Activated naive CD4-positive, alpha-beta T cell treated with anti-CD3 and anti-CD28 coated beads for 36 hours (primary cell): Measurements from ENCODE around the gene RHOT2. TPM values are rescaled to one million over a fixed set of nuclear protein-coding genes. Genes with fewer than 3 reads are reported as not detected.

Experiments
- CTCF ChIA-PET: fragments of 350-600 bp; sonication (Branson Sonifier 250); formaldehyde crosslinking; loops from one replicate; lab custom pipeline; 2021; ENCODE audit warnings: antibody characterized with exemption; lab: Charles Lee
- DNase-seq: peaks from one replicate; pipeline ENCODE4 v3.0.0-alpha.2; 2020
- H3K27ac Mint-ChIP-seq: one replicate; pipeline ENCODE4 v1.8.0; 2021; ENCODE audit warnings: mild to moderate bottlenecking, mixed read lengths
- H3K27me3 Mint-ChIP-seq: one replicate; pipeline ENCODE4 v1.8.0; 2021; ENCODE audit warnings: low read depth, mixed read lengths
- H3K36me3 Mint-ChIP-seq: one replicate; pipeline ENCODE4 v1.8.0; 2021; ENCODE audit warnings: low read depth, mixed read lengths
- H3K4me1 Mint-ChIP-seq: one replicate; pipeline ENCODE4 v1.8.0; 2021; ENCODE audit warnings: low read depth, mixed read lengths
- H3K4me3 Mint-ChIP-seq: one replicate; pipeline ENCODE4 v1.8.0; 2021; ENCODE audit warnings: mild to moderate bottlenecking, moderate library complexity, mixed read lengths
- H3K9me3 Mint-ChIP-seq: one replicate; pipeline ENCODE4 v1.8.0; 2021; ENCODE audit warnings: mixed read lengths
- intact Hi-C: fragments of 100-400 bp; cut with micrococcal nuclease; formaldehyde crosslinking; loops from one replicate; pipeline ENCODE4 v1.15.1; 2023
- total RNA-seq, 2 experiments: library from RNA; stranded (reverse); gene quantifications; one replicate each; pipeline ENCODE4 v1.2.3, GENCODE V29; 2021

RHOT2 gene
- total RNA-seq, 2 experiments from 2014 or later, result 81.9 to 84.0 TPM

DNA sequence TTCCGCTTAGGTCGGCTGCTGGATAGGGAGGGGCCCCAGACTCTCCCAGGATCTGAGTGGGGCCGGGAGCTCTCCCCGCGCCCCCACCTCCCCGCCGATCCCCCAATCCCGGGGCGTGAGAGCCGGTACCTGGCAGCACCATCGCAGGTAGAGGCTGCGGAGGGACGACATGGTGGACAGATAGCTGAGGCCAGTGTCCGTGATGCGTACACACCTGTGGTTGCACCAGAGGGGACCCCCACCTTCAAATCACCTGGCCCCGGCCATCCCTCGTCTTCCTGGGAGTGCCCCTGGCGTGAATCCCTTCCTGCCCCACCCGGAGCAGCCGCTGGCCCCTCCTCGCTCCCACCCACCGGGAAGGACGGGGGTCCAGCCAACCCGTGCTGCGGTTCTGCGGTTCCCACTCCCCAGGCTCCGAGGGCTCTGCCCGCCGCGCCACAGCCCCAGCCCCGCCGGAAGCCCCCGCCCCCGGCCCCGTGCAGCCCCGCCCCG, 27.0 kb downstream of the RHOT2 start:
- Mint-ChIP-seq H3K27me3 (no peaks in the 10 kb centered on the region), H3K9me3 (no peaks in the 10 kb centered on the region), H3K27ac (no peak overlapping the region), H3K4me1 (peaks cover 24% of the 10 kb centered on the region), H3K36me3 (no peaks in the 10 kb centered on the region), H3K4me3 (peak overlapping the region; percentile 41)
- intact Hi-C loops, result no loop called here
- DNase-seq, result no peak
- CTCF ChIA-PET, result interaction anchor here (0.6 to 1.6 kb wide), 4 partner anchors 13 to 1969 kb away, joined by 3 to 4 read pairs (median 3); no protein-coding TSS in a partner anchor

DNA sequence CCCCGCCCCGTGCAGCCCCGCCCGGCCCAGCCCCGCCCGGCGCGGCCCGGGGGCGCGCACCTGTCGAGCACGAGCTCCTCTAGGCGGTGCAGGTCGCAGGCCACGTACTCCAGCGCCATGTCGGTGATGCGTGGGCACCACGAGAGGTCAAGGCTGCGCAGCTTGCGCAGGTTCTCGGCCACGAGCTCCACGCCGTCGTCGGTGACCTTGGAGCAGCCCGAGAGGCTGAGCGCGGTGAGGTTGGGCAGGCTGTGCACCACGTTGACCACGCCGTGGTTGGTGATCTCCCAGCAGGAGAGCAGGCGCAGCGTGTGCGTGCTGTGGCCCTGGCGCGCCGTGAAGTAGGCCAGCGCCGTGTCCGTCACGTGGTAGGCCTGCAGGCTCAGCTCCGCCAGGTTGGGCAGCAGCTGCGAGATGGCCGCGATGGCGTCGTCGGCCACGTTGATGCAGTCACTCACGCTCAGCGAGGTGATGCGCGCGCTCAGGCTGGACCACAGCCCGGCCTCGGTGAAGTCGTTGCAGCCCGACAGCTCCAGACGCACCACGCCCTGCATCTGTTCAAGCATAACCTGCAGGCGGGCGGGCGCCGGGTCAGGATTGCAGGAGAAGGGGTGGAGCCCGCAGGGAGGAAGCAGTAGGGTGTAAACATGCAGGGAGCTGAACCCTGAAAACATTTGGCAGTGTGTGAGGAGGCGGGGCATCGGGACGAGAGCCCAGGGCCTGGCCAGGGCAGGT, 27.6 kb downstream of the RHOT2 start:
- peak overlapping the region; percentile 71 for H3K4me3 Mint-ChIP-seq
- intact Hi-C loops, result no loop called here
- H3K9me3 Mint-ChIP-seq, result no peaks in the 10 kb centered on the region
- peak; percentile 69 for DNase-seq
- H3K36me3 Mint-ChIP-seq, result no peaks in the 10 kb centered on the region
- peak overlapping the region; percentile 30 for H3K27ac Mint-ChIP-seq
- no peaks in the 10 kb centered on the region for H3K27me3 Mint-ChIP-seq
- peaks cover 22% of the 10 kb centered on the region for H3K4me1 Mint-ChIP-seq
- CTCF ChIA-PET, result interaction anchor here (0.6 to 1.6 kb wide), 5 partner anchors 12 to 1968 kb away, joined by 3 to 4 read pairs (median 3); no protein-coding TSS in a partner anchor

DNA sequence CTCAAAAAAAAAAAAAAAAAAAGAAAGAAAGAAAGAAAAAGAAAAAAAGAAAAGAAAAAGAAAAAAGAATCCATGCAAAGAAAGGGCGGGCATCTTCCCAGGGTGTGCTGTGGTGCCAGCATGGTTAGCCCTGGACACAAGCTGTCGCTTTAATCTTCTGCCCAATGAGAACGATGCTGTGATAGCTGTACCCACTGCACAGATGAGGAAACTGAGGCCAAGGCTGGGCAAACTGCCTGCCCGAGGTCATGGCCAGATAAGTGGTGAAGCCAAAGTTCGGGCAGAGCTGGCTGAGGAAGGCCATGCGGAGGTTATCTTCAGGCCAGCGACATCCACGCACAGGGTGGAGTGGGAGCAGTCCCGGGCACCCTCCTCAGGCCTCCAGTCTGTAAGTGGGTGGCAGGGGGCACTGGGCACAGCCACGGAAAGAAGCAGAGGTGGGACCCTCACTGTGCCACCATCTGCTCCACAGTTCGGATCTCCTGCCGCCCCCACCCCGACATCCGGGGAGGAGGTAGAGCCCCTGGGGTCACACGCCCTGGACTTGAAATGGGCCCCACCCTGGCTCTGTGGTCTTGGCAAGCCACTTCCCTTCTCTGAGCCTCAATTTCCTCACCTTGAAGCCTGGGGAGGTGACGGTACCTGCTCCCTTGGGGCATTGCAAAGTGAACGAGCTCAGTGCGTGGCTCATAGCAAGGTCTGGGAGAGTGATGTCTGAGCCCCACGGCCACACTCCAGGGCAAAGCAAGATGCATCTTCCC, 31.2 kb downstream of the RHOT2 start:
- no peak for DNase-seq
- CTCF ChIA-PET, result no interaction called here
- no peak overlapping the region for H3K27ac Mint-ChIP-seq
- H3K27me3 Mint-ChIP-seq, result peaks cover 23% of the 10 kb centered on the region
- H3K36me3 Mint-ChIP-seq, result no peaks in the 10 kb centered on the region
- H3K4me3 Mint-ChIP-seq, result no peak overlapping the region
- peaks cover 18% of the 10 kb centered on the region for H3K4me1 Mint-ChIP-seq
- intact Hi-C loops, result no loop called here
- H3K9me3 Mint-ChIP-seq, result no peaks in the 10 kb centered on the region

DNA sequence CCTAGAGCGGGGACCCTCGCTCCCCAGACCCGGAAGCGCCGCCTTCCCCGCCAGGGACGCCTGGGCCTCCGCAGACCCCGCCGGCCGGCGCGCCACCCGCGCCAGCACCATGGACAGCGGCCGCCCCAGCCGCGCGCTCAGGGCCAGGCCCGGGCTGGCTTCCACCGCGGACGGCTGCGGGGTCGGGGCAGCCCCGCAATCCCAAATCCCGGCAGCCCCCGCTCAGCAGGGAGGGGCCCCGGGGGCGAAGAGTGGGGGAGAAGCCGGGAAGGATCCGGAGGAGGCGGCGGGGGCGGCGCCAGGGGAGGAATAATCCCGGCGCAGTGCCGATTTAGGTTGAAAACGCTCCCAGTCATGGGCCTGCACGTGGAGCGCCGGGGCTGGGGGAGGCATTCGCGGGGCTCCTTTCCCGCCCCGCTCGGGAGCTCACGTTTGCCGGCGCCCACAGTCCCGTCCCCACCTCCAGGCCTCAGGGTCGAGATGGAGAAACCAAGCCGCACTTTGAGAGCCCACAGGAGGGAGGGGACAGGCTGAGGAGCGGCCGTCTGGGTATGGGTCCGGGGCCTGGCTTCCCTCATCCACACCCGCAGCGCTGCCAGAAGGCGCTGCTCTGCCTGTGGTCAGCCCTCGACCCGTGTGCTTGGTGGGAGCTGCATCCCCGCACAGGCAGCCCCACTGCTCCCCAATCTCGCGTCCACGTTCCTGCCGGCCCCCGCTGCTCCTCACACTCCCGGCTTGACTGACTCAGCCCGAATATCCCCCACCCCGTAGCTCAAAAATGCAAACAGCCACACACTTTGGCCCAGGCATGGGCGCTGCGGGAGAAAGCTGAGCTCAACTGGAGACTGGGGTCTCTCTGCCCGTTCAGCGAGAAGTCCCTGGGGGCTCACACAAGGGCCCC, 33.0 kb downstream of the RHOT2 start:
- intact Hi-C loops, result no loop called here
- no peaks in the 10 kb centered on the region for H3K36me3 Mint-ChIP-seq
- H3K27me3 Mint-ChIP-seq, result peaks cover 26% of the 10 kb centered on the region
- no peak for DNase-seq
- peaks cover 10% of the 10 kb centered on the region for H3K4me1 Mint-ChIP-seq
- H3K9me3 Mint-ChIP-seq, result no peaks in the 10 kb centered on the region
- CTCF ChIA-PET, result interaction anchor here (1.0 kb wide), 1 partner anchor 11 kb away, joined by 5 read pairs; no protein-coding TSS in a partner anchor
- no peak overlapping the region for H3K4me3 Mint-ChIP-seq
- H3K27ac Mint-ChIP-seq, result no peak overlapping the region

DNA sequence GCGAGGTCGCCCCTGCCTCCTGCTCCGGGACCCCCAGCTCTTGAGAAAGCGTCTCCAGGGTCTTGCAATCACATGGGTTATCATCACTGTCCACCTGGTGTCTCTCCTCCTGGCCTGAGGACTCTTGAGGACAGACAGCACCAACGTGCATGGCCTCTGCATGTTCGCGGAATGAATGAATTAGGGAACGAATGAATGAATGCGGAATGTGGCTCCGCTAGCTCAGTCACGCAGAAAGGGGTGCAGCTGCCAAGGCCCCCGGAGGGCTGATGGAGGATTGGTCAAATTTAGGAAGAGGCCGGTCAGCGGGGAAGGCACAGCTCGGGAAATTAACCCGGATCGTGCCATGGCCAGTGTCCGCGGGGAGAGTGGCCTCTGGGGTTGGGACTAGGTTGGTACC, 34.4 kb downstream of the RHOT2 start:
- no peak for DNase-seq
- Mint-ChIP-seq H3K4me3 (no peak overlapping the region), H3K36me3 (no peaks in the 10 kb centered on the region), H3K9me3 (no peaks in the 10 kb centered on the region), H3K4me1 (peaks cover 6% of the 10 kb centered on the region), H3K27ac (no peak overlapping the region), H3K27me3 (peaks cover 38% of the 10 kb centered on the region)
- intact Hi-C loops, result no loop called here
- CTCF ChIA-PET, result no interaction called here

GRCh38 chr16:703406-703805, 35.5 kb downstream of the RHOT2 start:
- Mint-ChIP-seq H3K4me3 (no peak overlapping the region), H3K4me1 (peaks cover 6% of the 10 kb centered on the region)
- intact Hi-C loops, result no loop called here

DNA sequence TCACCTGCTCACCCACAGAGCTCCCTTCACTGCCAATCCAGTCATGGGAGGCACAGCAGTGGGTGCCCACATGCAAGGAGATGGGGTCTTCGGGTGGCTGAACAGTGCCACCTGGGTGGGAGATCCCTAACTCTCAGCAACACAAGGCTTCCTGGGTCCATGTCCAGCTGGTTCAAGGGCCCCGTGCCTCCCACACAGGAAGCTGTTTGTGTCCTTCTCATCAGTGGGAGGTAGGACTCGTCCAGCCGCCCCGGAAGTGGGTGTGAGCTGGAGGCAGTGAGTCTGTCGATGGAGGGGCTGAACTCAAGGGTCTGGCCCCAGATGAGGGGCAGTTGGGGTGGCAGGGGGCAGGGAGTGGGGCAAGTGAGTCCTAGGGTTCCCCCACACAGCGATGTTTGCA, 36.1 kb downstream of the RHOT2 start:
- Mint-ChIP-seq H3K27me3 (peaks cover 51% of the 10 kb centered on the region), H3K4me1 (peaks cover 6% of the 10 kb centered on the region), H3K27ac (no peak overlapping the region), H3K36me3 (no peaks in the 10 kb centered on the region), H3K9me3 (no peaks in the 10 kb centered on the region), H3K4me3 (no peak overlapping the region)
- no peak for DNase-seq
- intact Hi-C loops, result no loop called here
- CTCF ChIA-PET, result interaction anchor here (1.1 kb wide), 1 partner anchor 8 kb away, joined by 4 read pairs; no protein-coding TSS in a partner anchor

More at GRCh38 chr16:703406-703805, 35.5 kb downstream of the RHOT2 start:
- no peaks in the 10 kb centered on the region for H3K36me3 Mint-ChIP-seq
- CTCF ChIA-PET, result interaction anchor here (0.6 to 1.1 kb wide), 2 partner anchors 9 to 28 kb away, joined by 3 to 4 read pairs; no protein-coding TSS in a partner anchor
- no peak overlapping the region for H3K27ac Mint-ChIP-seq
- no peak for DNase-seq
- no peaks in the 10 kb centered on the region for H3K9me3 Mint-ChIP-seq
- H3K27me3 Mint-ChIP-seq, result peaks cover 45% of the 10 kb centered on the region

DNA sequence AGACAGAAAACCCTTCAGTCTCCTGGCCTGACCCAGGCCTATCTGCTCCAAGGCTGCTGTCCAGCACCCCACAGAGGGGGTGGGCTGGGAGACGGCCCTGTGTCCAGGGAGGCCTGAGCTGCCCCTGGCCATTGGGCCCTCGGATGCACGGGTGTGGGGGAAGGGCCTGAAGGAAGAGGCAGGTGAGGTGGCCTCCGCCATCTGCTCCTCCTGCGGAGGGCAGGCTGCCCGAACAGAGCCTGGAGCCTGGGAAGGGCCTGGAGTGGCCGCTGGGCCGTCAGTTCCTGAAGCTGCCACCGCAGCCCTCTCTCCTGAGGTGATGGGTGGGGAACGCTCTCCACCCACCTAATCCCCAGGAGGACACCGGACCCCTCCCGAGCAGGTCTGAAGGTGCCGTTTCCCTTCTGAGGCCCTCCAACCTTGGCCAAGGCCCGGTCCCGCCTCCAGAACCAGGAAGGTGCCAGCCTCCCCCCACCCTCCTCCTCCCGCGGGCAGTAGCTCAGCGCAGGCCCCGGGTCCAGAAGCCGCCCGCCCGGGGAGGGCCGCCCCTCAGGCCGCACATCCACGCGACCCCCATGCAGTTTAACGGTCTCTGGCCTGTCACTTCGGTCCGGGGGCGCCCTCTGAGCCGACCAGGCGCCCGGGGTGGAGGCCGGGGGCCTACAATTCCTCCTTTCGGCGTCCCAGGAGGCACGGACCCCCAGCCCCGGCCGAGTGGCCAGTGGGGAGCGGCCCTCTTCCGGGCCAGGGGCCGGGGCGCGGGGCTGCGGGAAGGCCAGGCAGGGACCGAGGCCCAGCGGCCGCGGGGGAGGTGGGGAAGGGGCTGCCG, 36.8 kb downstream of the RHOT2 start:
- Mint-ChIP-seq H3K4me3 (no peak overlapping the region), H3K9me3 (no peaks in the 10 kb centered on the region), H3K36me3 (no peaks in the 10 kb centered on the region), H3K4me1 (peaks cover 4% of the 10 kb centered on the region), H3K27ac (no peak overlapping the region), H3K27me3 (peaks cover 56% of the 10 kb centered on the region)
- intact Hi-C loops, result no loop called here
- no peak for DNase-seq
- CTCF ChIA-PET, result no interaction called here

DNA sequence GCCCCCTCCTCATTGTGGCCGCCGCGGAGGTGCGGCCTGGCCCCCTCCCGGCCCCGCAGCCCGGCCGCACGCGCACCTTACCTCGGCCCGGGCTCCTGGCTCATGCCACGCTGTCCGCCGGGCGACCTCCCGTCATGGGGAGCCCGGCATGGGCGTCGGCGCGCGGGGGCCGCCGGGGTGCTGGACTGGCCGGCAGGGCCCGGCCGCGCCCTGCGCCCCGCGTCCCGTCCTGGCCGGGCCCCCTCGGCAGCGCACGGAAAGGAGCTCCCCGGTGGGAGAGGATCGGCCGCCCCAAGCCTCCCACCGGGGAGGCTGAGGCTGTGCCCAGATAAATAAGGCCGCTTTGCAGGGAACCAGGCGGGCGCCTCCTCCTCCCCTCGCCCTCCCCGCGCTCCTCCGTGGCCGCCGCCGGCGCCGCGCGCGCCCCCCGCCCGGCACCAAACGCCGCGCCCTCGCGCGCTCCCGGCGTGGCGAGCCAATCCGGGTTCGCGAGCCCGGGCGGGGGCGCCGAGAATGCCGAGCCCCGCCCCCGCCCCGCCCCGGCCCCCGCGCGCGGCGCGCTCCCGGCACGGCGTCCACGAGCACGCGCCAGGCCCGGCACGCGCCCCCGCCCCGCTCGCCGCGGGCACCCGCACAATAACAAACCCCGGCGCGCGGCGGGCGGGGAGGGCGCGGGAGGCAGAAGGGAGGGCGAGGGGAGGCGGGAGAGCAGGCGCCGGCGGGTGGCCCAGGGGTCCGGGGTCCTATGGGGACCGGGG, 37.7 kb downstream of the RHOT2 start, which contains the start of gene FBXL16:
Gene FBXL16 (minus strand): TSS at position 371 of the 758 bp plus-strand sequence. CDS start 8,396 bp downstream, outside the sequence.
- CTCF ChIA-PET, result no interaction called here
- H3K4me1 Mint-ChIP-seq, result peaks cover 4% of the 10 kb centered on the region
- no peak within 1 kb of the TSS for H3K27ac Mint-ChIP-seq
- no peak for DNase-seq
- no peaks in the 10 kb centered on the region for H3K9me3 Mint-ChIP-seq
- intact Hi-C loops, result no loop called here
- H3K4me3 Mint-ChIP-seq, result no peak within 1 kb of the TSS
- peaks cover 59% of the 10 kb centered on the region for H3K27me3 Mint-ChIP-seq
- H3K36me3 Mint-ChIP-seq, result no peaks in the 10 kb centered on the region

DNA sequence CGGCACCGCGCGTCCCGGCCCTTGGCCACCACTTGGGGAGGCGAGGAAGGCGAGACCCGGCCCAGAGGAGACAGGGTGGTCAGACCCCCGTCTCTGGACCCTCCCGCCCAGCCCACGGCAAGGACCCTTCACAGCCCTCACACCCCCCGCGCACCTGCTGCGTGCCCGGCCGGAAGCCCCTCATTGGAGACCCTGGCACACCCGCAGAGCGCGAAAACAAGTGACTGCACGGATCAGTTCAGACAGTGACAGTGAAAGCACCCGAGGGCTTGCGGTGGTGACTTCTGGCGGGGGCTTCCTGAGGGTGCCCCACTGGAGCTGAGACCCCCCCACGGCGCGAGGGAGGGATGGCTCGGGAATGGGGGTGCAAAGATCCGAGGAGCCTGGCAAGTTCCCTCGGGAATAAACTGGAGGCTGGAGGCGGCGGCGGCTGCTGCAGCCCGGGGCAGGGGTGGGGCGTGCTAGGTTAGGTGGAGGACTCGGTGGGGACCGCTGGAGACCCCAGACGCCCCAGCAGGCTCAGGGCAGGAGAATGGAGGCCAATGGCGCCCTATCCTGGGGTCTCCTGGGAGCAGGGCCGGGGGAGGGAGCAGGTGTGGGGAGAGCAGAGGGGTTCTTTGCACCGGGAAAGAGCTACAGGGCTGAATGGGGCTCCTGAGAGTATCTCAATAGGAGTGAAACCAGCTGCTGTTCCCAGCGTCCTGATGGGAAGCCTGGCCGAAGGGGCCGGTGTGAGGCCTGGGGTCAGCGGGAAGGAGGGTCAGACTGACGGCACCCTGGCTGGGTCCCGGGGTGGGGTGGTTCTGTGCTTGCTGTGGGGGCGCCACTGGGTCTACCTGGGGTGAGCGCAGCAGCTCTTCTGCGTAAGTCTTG, 38.5 kb downstream of the RHOT2 start:
- DNase-seq, result no peak
- no peaks in the 10 kb centered on the region for H3K9me3 Mint-ChIP-seq
- intact Hi-C loops, result no loop called here
- H3K27me3 Mint-ChIP-seq, result peaks cover 58% of the 10 kb centered on the region
- peaks cover 2% of the 10 kb centered on the region for H3K4me1 Mint-ChIP-seq
- H3K36me3 Mint-ChIP-seq, result no peaks in the 10 kb centered on the region
- no peak overlapping the region for H3K27ac Mint-ChIP-seq
- H3K4me3 Mint-ChIP-seq, result no peak overlapping the region
- CTCF ChIA-PET, result no interaction called here
